GM12801 (cell line): Measurements from ENCODE around the gene DNAJB2.

Experiments
- CTCF ChIP-seq: IDR thresholded peaks from one replicate; pipeline ENCODE4 v1.5.1; 2011; ENCODE audit warnings: control low read depth; ENCODE audit not compliant: insufficient read length; ENCODE audit errors: extremely low read depth

Gene DNAJB2

GRCh38 chr2:219246559-219246958 is 32.6 kb upstream of the DNAJB2 start:
- no peak for TF ChIP-seq CTCF

- TF ChIP-seq CTCF = no peak
Observed at GRCh38 chr2:219247678-219248642, 31.2 kb upstream of the DNAJB2 start.

GRCh38 chr2:219248845-219249202 is 30.3 kb upstream of the DNAJB2 start:
- TF ChIP-seq CTCF = no peak

- no peak for TF ChIP-seq CTCF
Observed at GRCh38 chr2:219249203-219249980, 29.8 kb upstream of the DNAJB2 start.

- TF ChIP-seq CTCF = no peak
Observed at GRCh38 chr2:219250049-219250781, 29.0 kb upstream of the DNAJB2 start.

- TF ChIP-seq CTCF = no peak
Observed at GRCh38 chr2:219251656-219252055, 27.5 kb upstream of the DNAJB2 start.

- TF ChIP-seq CTCF = no peak
Observed at GRCh38 chr2:219252084-219252483, 27.1 kb upstream of the DNAJB2 start.
